Activated CD4-positive, alpha-beta T cell treated with anti-CD3 and anti-CD28 coated beads for 24 hours (primary cell): ENCODE results near the gene PCARE.

Experiments used
- DNase-seq, 2 donors: peaks; one replicate each; pipeline ENCODE4 v3.0.0-alpha.2; 2020; ENCODE audit warnings: low read depth in 2 of 2

The PCARE gene

DNA sequence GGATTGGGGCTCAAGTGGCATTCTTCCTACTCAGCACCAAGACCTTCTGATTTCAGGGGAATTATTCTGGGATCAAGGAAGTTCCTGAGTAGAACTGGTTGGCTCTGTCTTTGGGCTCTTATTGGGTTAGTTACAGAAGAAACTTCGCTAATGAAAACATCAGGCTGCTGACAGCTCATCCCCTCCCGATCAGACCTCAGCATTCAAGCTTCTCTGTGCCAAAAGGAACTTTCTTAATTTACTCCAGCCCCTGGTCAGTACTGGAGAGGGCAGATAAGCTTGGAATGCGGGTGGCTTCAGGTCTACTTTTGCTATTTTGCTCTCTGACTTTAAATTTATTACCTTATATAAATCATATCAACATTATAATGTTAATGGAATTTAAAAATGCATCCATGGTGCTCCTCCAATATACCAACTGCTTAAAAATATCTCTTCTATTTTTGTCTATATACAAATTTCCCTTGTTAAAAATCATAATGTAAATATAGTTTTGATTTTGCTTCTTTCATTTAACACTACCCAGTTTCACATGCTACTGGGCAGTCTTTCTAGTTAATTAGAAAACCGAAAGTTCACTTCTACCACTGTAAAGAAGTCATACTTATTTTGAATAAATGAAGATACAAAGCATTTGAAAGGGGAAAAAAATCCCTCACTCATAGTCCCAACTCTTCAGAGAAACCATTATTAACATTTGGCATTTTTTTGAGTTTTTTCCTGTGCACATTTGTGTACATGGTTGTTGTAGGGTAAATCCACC lies 34.4 kb downstream of the PCARE start:
- DNase-seq = no peak

DNA sequence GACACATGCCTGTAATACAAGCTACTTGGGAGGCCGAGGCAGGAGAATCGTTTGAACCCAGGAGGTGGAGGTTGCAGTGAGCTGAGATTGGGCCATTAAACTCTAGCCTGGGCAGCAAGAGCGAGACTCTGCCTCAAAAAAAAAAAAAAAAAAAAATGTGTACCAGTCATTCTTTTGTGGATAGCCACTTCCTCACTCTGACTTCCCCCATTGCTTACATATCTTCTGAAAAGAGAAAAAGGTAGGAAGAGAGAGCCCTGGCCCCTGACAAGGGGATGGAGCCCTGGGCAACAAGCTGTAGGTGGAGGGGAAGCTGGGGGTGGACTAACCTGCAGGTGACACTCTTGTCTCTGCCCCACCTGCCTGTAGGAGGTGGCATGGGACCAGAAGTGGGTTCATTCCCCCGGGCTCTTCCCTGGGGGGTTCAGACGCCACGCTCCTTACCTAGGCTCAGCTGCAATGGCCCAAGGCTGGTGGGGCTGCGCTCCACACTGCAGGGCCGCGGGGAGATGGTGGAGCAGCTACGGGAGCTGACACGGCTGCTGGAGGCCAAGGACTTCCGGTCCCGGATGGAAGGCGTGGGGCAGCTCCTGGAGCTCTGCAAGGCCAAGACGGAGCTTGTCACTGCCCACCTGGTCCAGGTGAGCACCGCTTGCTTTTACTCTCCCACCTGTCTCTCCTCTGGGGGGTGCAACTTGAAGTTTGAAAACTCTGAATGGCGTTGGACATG lies 39.1 kb downstream of the PCARE start:
- no peak for DNase-seq

DNA sequence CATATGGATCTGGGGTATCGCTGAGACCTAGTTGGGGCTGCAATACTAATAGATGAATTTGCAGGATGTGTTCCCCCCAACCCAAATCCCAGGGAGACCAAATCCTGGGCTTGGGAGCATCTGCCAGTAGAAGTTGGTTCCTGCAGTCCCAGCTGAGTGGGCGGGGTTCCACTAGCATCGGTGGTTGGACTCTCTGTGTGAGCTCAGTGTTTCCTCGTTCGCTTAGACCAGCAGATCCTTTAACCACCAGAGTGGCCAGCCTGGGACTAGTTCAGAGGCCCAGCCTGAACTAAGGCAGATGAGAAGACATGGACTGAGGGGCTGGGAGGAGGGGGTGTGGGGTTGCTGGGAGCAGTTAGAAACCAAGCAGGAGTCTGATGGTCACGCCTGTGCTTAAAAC lies 40.7 kb downstream of the PCARE start:
- DNase-seq = no peak

DNA sequence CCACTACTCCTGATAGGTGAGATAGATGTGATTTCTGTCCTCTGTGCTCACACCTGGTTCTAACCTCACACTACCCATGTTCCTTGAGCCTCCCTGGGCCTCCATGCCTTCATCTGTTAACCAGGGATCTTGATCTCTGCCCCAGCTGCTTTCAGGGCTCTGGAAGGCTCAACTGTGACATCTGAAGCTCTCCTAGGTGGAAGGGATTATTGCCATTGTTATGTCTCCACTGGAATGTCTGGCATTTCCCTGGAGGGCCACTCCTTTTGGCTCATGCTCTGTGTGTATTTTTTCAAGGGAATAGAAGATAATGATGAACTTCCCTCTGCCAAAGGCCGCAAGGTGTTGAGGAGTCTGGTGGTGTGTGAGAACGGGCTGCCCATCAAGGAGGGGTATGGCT lies 41.2 kb downstream of the PCARE start:
- no peak for DNase-seq

DNA sequence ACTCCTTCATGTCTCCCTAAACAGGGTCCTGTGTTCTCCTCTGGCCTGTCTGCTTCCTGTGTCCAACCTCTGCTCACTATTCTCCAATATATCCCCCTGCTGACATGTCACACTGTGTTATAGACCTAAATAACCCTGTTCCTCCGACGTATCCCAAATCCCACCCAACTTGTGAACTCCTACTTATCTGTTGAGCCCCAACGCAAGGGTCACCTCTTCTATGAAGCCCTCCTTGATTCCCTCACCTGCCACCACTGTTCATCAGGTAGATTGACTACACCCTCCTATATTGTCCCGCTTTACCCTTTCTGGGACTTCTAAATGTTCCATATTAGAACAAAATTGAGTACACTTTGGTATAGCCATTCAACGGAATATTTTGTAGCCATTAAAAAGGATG lies 42.1 kb downstream of the PCARE start:
- no peak for DNase-seq

DNA sequence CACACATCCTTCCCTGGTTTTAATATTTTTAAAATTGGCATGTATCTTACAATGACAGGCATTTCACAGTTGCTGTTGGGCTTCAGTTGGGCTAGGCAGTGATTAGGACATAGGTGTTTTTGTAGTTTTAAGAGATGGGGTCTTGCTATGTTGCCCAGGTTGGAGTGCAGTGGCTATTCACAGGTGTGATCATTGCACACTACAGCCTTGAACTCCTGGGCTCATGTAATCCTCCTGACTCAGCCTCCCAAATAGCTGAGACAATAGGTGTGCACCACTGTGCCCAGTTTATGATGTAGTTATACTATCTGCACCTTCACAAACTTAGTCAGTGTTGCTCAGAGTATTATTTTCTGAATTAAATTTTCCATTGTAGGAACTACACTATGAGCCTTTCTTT lies 43.3 kb downstream of the PCARE start:
- DNase-seq = no peak

DNA sequence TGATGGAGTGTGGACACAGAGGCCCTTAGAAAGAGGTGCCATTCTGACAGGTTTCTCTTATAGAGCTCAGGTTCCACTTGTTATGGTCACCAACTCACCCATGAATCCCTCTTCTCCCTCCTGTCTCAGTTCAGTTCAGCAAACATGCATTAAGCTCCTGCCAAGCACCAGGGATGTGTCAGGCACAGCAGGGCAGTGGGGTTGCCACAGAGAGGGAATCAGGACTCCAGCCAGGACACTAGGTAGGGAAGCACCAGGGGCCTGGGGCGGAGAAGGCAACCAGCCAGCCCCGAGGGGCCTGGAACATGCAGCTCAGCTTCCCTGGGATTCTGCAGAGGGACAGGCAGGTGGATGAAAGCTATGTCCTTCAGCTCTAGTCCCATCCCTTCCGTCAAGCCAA lies 48.6 kb downstream of the PCARE start:
- DNase-seq = no peak

DNA sequence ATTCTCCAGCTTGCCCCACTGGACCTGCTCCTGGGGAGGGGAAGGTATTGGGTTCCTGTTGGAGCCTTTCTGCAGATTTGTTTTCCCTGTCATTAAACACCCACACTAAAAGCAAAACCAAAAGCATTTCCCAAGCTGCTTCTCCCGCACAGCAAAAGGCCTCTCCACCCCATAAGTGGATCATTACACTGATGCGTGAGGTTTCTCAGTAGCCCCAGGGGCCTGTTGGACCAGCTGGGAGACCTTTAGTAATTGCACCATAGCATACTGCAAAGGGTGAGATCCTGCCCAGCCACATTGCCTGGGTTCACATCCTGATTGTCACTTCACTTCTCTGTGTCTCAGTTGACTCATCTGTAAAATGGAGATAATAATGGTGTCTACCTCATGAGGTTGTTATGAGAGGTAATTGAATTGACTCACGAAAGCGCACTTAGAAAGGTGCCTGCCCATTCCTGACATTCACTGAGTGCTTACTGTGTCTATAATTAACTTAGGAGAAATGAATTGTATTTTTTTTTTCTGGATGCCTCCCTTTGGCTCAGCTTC lies 49.4 kb downstream of the PCARE start:
- no peak for DNase-seq

DNA sequence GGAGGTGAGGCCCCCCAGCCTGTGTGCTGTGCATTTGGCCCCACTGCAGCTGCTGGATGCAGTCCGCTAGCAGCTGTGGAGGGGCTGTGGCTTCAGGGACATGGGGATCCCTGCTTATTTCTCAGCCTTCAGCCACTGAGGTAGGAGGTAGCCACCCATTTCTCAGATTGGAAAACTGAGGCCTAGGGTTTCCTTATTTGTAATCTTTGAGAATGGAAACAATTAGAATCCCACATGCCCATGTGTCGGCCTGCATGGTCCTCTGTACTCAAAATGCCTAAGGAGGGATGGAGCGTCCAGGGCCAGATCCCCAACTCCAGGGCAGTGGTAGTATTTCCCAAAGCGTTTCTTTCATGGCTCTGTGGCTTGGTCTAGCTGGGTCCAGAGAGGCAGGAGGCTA lies 51.1 kb downstream of the PCARE start:
- no peak for DNase-seq

DNA sequence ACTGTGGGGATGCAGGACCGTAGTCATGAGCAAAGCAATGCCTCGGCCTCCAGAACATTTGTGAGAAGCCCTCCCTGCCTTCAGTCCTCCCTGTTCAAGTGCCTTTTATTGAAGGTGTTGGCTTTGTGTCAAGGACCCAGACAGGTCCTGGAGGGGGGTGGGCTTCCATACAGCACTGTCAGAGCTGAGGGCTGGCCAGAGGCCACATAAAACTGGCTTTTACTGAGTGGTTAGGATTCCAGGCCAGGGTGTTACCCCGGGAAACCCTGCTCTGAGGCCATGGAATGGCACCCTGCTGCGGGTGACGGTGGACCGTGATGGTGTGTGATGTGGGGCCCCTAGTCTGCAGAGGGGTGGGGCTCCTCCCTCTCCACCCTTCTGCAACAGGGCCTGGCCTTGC lies 51.6 kb downstream of the PCARE start:
- DNase-seq = no peak

DNA sequence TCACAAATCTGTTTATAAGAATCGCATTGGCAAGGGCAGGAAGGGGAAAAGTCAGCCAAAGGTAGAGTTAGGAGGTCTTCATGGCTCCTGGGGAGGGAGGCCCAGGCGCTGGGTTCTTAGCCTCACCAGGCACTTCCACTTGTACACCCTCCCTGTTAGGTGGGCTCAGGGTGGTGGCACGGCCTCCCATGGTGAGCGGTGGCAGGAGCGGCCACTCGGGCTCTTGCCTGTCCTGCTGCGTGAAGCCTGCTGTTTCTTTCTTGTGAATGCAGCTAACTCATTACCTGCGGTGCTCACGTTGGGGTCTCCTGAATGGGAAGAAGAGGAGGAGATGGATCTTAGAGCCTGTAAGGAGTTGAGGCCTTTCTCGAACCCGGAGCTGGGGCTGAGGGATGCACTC lies 52.4 kb downstream of the PCARE start:
- DNase-seq = no peak

DNA sequence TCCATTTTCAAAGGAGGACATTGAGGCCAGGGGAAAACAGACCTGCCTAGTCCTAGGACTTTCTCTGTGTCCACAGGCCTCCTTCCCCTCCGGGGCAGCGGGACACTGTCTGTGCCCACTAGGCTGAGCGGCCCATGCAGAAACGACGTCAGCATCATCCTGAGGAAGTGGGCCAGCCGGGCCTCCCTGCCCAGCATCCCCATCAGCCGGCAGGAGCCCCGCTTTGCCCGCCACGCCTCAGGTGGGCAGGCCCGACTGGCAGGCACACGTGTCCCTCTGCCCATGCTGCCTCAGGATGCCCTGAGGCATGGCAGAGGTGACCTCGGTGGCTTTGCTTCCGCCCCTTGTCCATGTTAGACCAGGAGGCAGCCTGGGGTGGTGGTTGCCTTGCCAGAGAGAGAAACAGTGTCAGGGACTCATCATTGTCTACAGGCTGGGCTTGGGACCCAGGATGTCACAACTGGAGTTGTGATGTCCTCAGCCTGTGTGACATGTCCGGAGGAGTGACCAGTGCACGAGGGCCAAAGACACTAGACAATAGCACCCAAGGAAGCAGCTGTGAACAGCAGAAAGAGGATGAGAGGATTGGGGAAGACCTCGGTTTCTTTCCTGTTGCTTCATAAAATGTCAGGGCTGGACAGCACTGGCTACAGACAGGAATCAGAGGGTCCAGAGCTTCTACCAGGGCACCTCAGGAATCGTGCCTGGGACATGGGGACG lies 56.4 kb downstream of the PCARE start:
- DNase-seq = no peak

DNA sequence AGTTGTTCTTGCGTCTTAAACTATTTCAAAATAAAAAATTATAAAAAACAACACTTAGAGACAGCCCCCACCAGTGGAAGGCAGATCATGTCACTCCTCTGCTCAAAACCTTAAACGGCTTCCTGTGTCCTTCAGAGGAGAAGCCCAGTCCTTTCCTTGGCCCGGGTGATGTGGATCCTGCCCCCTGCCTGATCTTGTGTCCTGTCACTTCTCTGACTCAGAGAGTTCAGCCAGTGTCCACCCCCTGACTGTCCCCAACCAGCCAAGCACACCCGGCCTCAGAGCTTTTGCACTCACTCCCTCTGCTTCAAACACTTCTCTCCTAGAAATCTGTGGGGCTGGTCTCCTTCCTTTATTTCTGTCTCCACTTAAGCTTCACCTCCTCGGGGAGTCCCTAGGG lies 57.8 kb downstream of the PCARE start:
- no peak for DNase-seq

DNA sequence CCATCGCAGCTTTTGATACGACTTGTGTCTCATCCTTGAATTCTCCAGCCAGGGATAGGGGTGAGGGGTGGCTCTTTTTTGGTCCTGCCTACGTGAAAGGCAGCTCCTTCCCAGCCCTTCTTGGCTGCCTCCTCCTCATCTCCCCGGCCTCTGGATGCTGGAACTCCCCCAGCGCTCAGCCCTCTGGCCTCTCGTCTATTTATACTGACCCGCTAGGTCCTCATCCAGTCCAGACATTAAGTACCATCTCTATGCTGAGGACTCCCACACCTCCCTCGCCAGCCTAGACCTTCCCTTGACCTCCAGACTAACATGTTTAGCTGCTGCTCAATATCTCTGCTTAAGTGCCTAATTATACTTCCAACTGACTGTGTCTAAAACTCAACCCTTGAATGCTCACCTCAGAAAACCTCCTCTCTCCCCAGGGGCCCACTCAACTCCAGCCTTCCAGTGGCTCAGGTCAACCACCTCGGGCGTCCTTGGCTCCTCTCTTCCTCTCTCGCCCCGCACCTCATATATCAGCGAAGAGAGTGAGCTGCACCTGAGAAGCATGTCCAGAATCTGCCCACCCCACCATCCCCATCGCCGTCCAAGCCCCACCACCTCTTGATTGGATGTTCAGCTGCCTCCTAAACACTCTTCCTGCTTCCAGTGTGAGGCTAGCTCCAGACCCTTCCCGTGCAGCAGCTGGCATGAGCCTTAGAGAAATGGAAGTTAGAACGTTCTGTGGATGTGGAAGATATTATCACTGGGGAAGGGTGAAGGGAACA lies 58.4 kb downstream of the PCARE start:
- DNase-seq = no peak

DNA sequence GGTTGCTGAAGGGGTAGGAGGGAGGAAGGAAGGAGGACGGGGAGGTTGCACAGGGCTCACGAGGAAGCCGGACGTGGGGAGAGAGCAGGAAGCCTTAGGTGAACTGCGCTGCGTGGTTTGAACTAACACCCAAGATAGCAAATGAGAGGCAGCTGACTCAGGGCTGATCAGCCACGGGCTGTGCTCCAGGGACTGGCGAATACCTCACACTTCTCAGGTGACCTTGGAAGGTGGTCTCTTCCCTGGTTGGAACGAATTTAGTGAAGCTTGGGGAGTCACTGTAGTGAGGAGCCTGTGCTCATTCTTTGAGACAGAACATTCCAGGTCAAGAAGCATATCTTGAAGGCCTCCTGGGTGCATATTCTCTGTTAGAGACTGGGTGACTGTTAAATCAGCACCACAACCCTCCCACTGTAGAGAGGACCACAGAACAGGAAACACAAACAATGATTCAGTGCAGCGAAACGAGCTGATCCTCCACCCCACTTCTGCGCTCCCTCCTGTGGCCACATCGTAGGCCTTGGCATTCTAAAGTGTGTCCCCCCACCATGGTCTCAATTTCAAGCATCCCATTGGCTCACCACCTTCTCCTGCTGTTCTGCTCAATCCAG lies 59.4 kb downstream of the PCARE start:
- peak; percentile 50 to 51 for DNase-seq

DNA sequence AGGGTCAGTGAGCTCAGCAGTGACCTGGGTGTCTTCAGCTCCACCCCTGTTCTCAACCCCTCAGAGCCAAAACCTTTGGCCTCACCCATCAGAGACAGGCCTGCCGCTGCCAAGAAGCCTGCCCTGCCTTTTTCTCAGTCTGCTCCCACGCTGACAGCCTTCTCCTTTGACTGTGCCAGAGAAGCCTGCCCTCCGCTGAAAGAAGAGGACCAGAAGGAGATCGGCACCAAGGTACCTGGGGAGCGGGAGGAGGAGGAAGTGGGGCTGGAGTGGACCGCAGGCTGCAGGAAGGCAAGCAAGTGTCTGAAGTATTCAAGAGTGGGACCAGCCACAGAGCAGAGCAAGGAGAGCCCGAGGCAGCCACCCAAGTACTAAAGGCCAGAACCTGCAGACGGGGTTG lies 60.0 kb downstream of the PCARE start:
- no peak for DNase-seq

DNA sequence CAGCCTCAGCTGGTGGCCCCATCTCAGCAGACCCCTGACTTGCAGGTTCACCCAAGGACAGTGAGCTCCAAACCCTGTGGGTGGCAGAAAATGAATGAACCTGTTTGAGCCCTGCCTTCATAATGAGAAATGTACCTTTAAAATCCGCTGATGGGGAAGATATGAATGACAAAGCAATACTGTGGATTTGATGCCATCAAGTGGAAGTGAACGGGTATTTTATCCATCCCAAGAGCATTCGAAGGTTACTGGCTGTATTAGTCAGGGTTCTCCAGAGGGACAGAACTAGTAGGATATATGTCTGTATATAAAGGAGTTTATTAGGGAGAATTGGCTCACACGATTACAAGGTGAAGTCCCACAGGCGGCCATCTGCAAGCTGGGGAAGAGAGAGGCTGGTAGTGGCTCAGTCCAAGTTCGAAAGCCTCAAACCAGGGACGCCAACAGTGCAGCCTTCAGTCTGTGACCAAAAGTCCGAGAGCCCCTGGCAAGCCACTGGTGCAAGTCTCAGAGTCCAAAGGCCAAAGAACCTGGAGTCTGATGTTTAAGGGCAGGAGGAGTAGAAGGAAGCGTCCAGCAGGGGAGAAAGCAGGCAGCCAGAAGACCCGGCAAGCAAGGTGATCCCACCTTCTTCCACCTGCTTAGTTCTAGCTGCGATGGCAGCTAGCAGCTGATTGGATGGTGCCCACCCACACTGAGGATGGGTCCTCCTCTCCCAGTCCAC lies 61.1 kb downstream of the PCARE start:
- DNase-seq = no peak

DNA sequence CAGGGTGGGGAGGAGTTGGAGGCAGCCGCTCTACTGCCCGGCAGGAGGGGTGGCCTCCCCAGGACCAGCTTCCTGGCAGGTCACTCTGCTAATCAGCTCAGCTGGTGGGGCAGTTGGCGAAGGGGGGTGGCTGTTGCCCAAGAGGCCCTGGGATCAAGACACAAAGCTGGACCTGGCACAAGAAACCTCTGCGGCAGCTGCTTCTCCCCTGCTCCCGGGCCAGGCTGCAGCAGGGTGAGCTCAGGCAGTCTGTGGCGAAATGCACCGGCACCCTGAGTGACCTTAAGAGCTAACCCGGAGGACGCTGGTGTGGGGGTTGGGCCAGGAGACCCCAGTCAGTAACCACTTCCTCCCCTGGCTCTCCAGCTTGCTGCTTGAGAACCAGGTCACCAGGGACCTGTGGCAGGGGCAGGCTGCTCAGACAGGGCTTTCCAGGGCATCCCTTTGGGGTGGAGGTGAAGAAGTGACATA lies 62.1 kb downstream of the PCARE start:
- DNase-seq = no peak
